Trophoblast cell (in vitro differentiated cells and primary cell): ENCODE results near the gene SCAPER.

Experiments used
- DNase-seq, 2 donors: peaks; one replicate each; pipeline ENCODE4 v3.0.0-alpha.2; 2016
- H2AFZ ChIP-seq: 2 replicates; pipeline ENCODE4 v1.6.1; 2013; ENCODE audit warnings: low read length, moderate library complexity, mild to moderate bottlenecking; ENCODE audit not compliant: insufficient read depth, poor library complexity
- H2AK5ac ChIP-seq: 2 replicates; pipeline ENCODE4 v1.6.1; 2013; ENCODE audit warnings: mild to moderate bottlenecking, low read length
- H2BK120ac ChIP-seq: 2 replicates; pipeline ENCODE4 v1.6.1; 2013; ENCODE audit warnings: low read length, mild to moderate bottlenecking, moderate library complexity; ENCODE audit not compliant: insufficient read depth, poor library complexity
- H2BK12ac ChIP-seq: 2 replicates; pipeline ENCODE4 v1.6.1; 2013; ENCODE audit warnings: mild to moderate bottlenecking, low read length, moderate library complexity
- H2BK5ac ChIP-seq: 2 replicates; pipeline ENCODE4 v1.6.1; 2013; ENCODE audit warnings: low read length, low read depth, moderate library complexity, mild to moderate bottlenecking; ENCODE audit not compliant: poor library complexity
- H3K14ac ChIP-seq: 2 replicates; pipeline ENCODE4 v1.6.1; 2013; ENCODE audit warnings: mild to moderate bottlenecking, low read length
- H3K18ac ChIP-seq: 2 replicates; pipeline ENCODE4 v1.6.1; 2013; ENCODE audit warnings: mild to moderate bottlenecking, low read length
- H3K23ac ChIP-seq: 2 replicates; pipeline ENCODE4 v1.6.1; 2013; ENCODE audit warnings: low read length
- H3K27ac ChIP-seq: 2 replicates; pipeline ENCODE4 v1.5.1; 2013; ENCODE audit warnings: low read depth, mild to moderate bottlenecking, inconsistent platforms, low read length, moderate library complexity
- H3K27me3 ChIP-seq: 2 replicates; pipeline ENCODE4 v1.6.1; 2013; ENCODE audit warnings: inconsistent platforms, mild to moderate bottlenecking, low read length, moderate library complexity; ENCODE audit not compliant: insufficient read depth
- H3K36me3 ChIP-seq, 2 experiments: 1 replicate in 1 of 2; 2 replicates in 1 of 2; pipeline ENCODE4 v1.6.1; 2013; ENCODE audit warnings: low read length in 2 of 2, mild to moderate bottlenecking in 2 of 2, moderate library complexity in 1 of 2; ENCODE audit not compliant: insufficient read depth in 2 of 2, control insufficient read depth in 1 of 2
- H3K4ac ChIP-seq: 2 replicates; pipeline ENCODE4 v1.6.1; 2013; ENCODE audit warnings: low read depth, mild to moderate bottlenecking, low read length, moderate library complexity
- H3K4me1 ChIP-seq, 2 experiments: 1 replicate in 1 of 2; 2 replicates in 1 of 2; pipeline ENCODE4 v1.6.1; 2013; ENCODE audit warnings: low read length in 2 of 2, mild to moderate bottlenecking in 2 of 2, moderate library complexity in 1 of 2; ENCODE audit not compliant: insufficient read depth in 2 of 2, control insufficient read depth in 1 of 2
- H3K4me2 ChIP-seq: 2 replicates; pipeline ENCODE4 v1.6.1; 2013; ENCODE audit warnings: inconsistent platforms, mild to moderate bottlenecking, low read length, moderate library complexity
- H3K4me3 ChIP-seq: 2 replicates; pipeline ENCODE4 v1.5.1; 2013; ENCODE audit warnings: mild to moderate bottlenecking, low read depth, low read length, inconsistent platforms
- H3K79me1 ChIP-seq: one replicate; pipeline ENCODE4 v1.6.1; 2013; ENCODE audit warnings: low read length
- H3K79me2 ChIP-seq: 2 replicates; pipeline ENCODE4 v1.6.1; 2013; ENCODE audit warnings: low read length, mild to moderate bottlenecking; ENCODE audit not compliant: control insufficient read depth, insufficient read depth, poor library complexity
- H3K9ac ChIP-seq: 2 replicates; pipeline ENCODE4 v1.6.1; 2013; ENCODE audit warnings: mild to moderate bottlenecking, low read length
- H3K9me3 ChIP-seq: 2 replicates; pipeline ENCODE4 v1.6.1; 2013; ENCODE audit warnings: low read depth, mild to moderate bottlenecking, control low read depth, inconsistent platforms, low read length; ENCODE audit not compliant: insufficient read depth
- H4K12ac ChIP-seq: 2 replicates; pipeline ENCODE4 v1.6.1; 2013; ENCODE audit warnings: low read depth, mild to moderate bottlenecking, low read length, moderate library complexity
- H4K8ac ChIP-seq: 2 replicates; pipeline ENCODE4 v1.6.1; 2013; ENCODE audit warnings: low read depth, mild to moderate bottlenecking, low read length, moderate library complexity
- H4K91ac ChIP-seq: one replicate; pipeline ENCODE4 v1.6.1; 2013; ENCODE audit warnings: low read depth, mild to moderate bottlenecking, low read length, moderate library complexity
- WGBS: extraction: QIAGEN DNeasy Blood & Tissue Kit; methylation state at CpG from one replicate; pipeline ENCODE4 v1.1.7; 2013; ENCODE audit warnings: missing lambda C conversion rate; ENCODE audit not compliant: insufficient read length, insufficient coverage; ENCODE audit errors: extremely low coverage; 5-methylcytosine and 5-hydroxymethylcytosine counted together

The SCAPER gene

GRCh38 chr15:76863693-76864092 is 41.4 kb downstream of the SCAPER start:
- no peak overlapping the region for H3K4me3 ChIP-seq
- no peak overlapping the region for H3K4me2 ChIP-seq
- H4K91ac ChIP-seq, result no peak overlapping the region
- no peak overlapping the region for H2BK5ac ChIP-seq
- H3K23ac ChIP-seq, result no peak overlapping the region
- no peak overlapping the region for H3K14ac ChIP-seq
- H3K4me1 ChIP-seq, result no peaks in the 10 kb centered on the region
- H3K27me3 ChIP-seq, result no peaks in the 10 kb centered on the region
- H3K18ac ChIP-seq, result no peak overlapping the region
- H2BK12ac ChIP-seq, result no peak overlapping the region
- no peaks in the 10 kb centered on the region for H3K79me2 ChIP-seq
- H3K9me3 ChIP-seq, result no peaks in the 10 kb centered on the region
- H3K27ac ChIP-seq, result no peak overlapping the region
- no peak overlapping the region for H2AK5ac ChIP-seq
- no CpG with 5 or more reads among the region's 2 CpGs for WGBS
- H3K79me1 ChIP-seq, result no peaks in the 10 kb centered on the region
- no peaks in the 10 kb centered on the region for H3K36me3 ChIP-seq
- H4K8ac ChIP-seq, result no peak overlapping the region
- H2AFZ ChIP-seq, result no peak overlapping the region
- H2BK120ac ChIP-seq, result no peak overlapping the region
- H4K12ac ChIP-seq, result no peak overlapping the region
- no peak for DNase-seq
- H3K4ac ChIP-seq, result no peak overlapping the region
- H3K9ac ChIP-seq, result no peak overlapping the region

- H3K27me3 ChIP-seq, result no peaks in the 10 kb centered on the region
- no peak overlapping the region for H4K12ac ChIP-seq
- no peaks in the 10 kb centered on the region for H3K9me3 ChIP-seq
- H3K18ac ChIP-seq, result no peak overlapping the region
- H3K4me1 ChIP-seq, result no peaks in the 10 kb centered on the region
- no peak overlapping the region for H3K14ac ChIP-seq
- H3K79me1 ChIP-seq, result no peaks in the 10 kb centered on the region
- no peaks in the 10 kb centered on the region for H3K79me2 ChIP-seq
- no CpG with 5 or more reads among the region's 4 CpGs for WGBS
- H2BK120ac ChIP-seq, result no peak overlapping the region
- no peak overlapping the region for H3K4me3 ChIP-seq
- no peak overlapping the region for H3K27ac ChIP-seq
- H2BK12ac ChIP-seq, result no peak overlapping the region
- H3K9ac ChIP-seq, result no peak overlapping the region
- no peak for DNase-seq
- no peak overlapping the region for H3K4ac ChIP-seq
- no peaks in the 10 kb centered on the region for H3K36me3 ChIP-seq
- H4K91ac ChIP-seq, result no peak overlapping the region
- no peak overlapping the region for H3K4me2 ChIP-seq
- no peak overlapping the region for H2AK5ac ChIP-seq
- no peak overlapping the region for H2AFZ ChIP-seq
- no peak overlapping the region for H4K8ac ChIP-seq
- no peak overlapping the region for H2BK5ac ChIP-seq
- H3K23ac ChIP-seq, result no peak overlapping the region
Observed at GRCh38 chr15:76863123-76863522, 42.0 kb downstream of the SCAPER start.

- Histone ChIP-seq H2BK120ac (no peak overlapping the region), H3K27ac (no peak overlapping the region), H3K4ac (no peak overlapping the region), H2AFZ (no peak overlapping the region), H3K27me3 (no peaks in the 10 kb centered on the region), H4K8ac (no peak overlapping the region), H2BK5ac (no peak overlapping the region), H2BK12ac (no peak overlapping the region), H3K36me3 (no peaks in the 10 kb centered on the region), H3K4me2 (no peak overlapping the region), H3K23ac (no peak overlapping the region), H3K14ac (no peak overlapping the region), H3K9ac (no peak overlapping the region), H3K4me1 (no peaks in the 10 kb centered on the region), H3K4me3 (no peak overlapping the region), H2AK5ac (no peak overlapping the region), H3K79me2 (no peaks in the 10 kb centered on the region), H3K9me3 (no peaks in the 10 kb centered on the region), H4K12ac (no peak overlapping the region), H3K79me1 (no peaks in the 10 kb centered on the region), H3K18ac (no peak overlapping the region), H4K91ac (no peak overlapping the region)
- no CpG with 5 or more reads among the region's 4 CpGs for WGBS
- no peak for DNase-seq
Observed at GRCh38 chr15:76861815-76862397, 43.2 kb downstream of the SCAPER start.

- no peaks in the 10 kb centered on the region for H3K9me3 ChIP-seq
- no peak overlapping the region for H3K4me2 ChIP-seq
- no peaks in the 10 kb centered on the region for H3K79me1 ChIP-seq
- H3K18ac ChIP-seq, result no peak overlapping the region
- no peak for DNase-seq
- no peak overlapping the region for H4K91ac ChIP-seq
- H3K9ac ChIP-seq, result no peak overlapping the region
- H3K79me2 ChIP-seq, result no peaks in the 10 kb centered on the region
- H3K4me3 ChIP-seq, result no peak overlapping the region
- H3K4ac ChIP-seq, result no peak overlapping the region
- H3K4me1 ChIP-seq, result no peaks in the 10 kb centered on the region
- H3K27ac ChIP-seq, result no peak overlapping the region
- H3K36me3 ChIP-seq, result no peaks in the 10 kb centered on the region
- no peak overlapping the region for H4K8ac ChIP-seq
- H3K27me3 ChIP-seq, result no peaks in the 10 kb centered on the region
- H4K12ac ChIP-seq, result no peak overlapping the region
- H2AFZ ChIP-seq, result no peak overlapping the region
- H2BK120ac ChIP-seq, result no peak overlapping the region
- H2BK12ac ChIP-seq, result no peak overlapping the region
- H3K23ac ChIP-seq, result no peak overlapping the region
- H2BK5ac ChIP-seq, result no peak overlapping the region
- H3K14ac ChIP-seq, result no peak overlapping the region
- no peak overlapping the region for H2AK5ac ChIP-seq
Observed at GRCh38 chr15:76860201-76860600, 44.9 kb downstream of the SCAPER start.
